Activated CD4-positive, alpha-beta T cell treated with anti-CD3 and anti-CD28 coated beads, Interleukin-2, amount 50 U/mL, for 24 hours (primary cell): ENCODE measurements around the gene ERO1B.
"Not testable (repeated sequence)": the region's sequence is repeated elsewhere in the genome, so short reads cannot be mapped to it uniquely, and the experiment has no call there.

Experiments used
- DNase-seq, 2 donors: peaks; one replicate each; pipeline ENCODE4 v3.0.0-alpha.2; 2020; ENCODE audit warnings: low read depth in 1 of 2, low spot score in 1 of 2

Gene ERO1B

DNA sequence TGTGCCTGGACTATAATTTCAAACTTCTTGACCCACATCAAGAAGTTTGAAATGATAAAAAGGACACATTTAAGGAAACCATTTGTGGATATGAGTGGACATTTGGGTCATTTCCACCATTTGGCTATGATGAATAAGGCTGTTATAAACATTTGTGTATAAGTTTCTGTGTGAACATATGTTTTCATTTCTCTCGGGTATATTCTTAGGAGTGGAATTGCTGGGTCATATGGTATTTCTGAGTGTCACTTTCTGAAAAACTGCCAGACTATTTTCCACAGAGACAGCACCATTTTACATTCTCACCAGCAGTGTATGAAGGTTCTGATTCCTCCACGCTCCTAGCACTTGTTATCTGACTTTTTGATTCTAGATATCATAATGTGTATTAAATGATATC is 88.6 kb downstream of the ERO1B start:
- no peak for DNase-seq

- DNase-seq, result not testable (repeated sequence)
Observed at GRCh38 chr1:236188084-236188483, 93.7 kb downstream of the ERO1B start.

DNA sequence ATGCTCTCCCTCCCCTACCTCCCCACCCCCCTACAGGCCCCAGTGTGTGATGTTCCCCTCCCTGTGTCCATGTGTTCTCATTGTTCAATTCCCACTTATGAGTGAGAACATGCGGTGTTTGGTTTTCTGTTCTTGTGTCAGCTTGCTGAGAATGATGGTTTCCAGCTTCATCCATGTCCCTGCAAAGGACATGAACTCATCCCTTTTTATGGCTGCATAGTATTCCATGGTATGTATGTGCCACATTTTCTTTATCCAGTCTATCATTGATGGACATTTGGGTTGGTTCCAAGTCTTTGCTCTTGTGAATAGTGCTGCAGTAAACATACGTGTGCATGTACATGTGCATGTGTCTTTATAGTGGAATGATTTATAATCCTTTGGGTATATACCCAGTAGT is 95.3 kb downstream of the ERO1B start:
- not testable (repeated sequence) for DNase-seq

DNA sequence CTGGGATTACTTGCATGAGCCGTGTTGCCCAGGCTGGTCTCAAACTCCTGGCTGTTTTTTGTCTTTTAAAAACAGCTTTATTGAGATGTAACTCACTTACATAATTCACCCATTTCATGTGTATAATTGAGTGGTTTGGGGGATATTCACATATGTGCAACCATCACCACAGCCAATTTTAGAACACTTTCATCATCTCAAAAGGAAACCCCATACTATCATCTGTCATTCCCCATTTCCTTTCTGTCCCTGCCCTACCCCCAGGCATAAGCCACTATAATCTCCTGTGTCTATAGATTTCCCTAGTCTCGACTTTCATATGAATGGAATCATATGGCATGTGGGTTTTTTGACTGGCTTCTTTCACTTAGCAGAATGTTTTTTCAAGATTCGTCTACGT is 96.1 kb downstream of the ERO1B start:
- no peak for DNase-seq

GRCh38 chr1:236181059-236181458 is 100.7 kb downstream of the ERO1B start:
- no peak for DNase-seq

- DNase-seq, result no peak
Observed at GRCh38 chr1:236179634-236180033, 102.1 kb downstream of the ERO1B start.

DNA sequence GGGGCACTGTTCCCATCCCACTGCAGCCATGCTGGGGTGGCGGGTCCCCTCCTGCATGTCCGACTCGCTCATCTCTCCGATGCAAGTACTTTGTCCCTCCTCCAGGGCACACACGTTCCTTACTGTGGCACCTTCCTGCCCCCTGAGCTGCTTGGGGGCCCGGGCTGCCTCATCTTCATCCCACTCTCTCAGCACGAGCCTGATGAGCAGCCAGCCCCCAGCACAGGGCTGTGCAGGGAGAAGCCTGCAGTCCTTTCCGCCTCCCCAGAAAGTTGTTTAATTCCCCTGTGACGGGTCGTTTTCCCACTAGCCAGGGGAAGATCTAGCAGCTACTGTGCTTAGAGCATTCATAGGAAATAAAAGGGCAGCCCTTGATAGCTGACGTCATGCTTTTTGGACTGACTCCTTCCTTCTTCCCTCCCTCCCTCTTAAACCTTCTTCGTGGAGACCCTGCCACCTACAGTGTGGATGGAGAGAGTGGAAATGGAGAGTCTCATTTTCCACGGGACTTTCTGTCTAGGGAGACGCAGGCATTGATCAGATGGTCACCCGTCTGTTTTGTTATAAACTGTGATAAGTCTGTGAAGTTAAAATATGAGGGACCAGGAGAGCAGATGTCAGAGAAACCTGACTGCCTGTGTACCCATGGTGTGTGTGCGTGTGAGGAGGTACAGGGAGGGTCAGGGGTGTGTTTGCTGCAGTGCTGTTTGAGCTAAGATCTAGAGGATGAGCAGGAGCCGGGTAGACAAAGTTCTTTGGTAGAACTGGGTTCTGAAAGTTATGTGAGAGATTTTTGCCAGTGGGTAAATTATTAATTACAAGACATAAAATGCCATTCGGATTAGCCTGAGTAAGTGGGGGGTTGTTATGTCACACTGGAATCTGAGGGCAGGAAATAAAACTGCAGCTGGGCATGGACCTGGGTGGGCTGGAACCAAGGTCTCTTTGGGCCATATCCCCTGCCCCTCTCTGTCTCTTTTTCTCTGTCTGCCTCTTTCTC is 105.1 kb downstream of the ERO1B start:
- DNase-seq, result no peak

GRCh38 chr1:236175642-236176336 is 106.0 kb downstream of the ERO1B start:
- no peak for DNase-seq

DNA sequence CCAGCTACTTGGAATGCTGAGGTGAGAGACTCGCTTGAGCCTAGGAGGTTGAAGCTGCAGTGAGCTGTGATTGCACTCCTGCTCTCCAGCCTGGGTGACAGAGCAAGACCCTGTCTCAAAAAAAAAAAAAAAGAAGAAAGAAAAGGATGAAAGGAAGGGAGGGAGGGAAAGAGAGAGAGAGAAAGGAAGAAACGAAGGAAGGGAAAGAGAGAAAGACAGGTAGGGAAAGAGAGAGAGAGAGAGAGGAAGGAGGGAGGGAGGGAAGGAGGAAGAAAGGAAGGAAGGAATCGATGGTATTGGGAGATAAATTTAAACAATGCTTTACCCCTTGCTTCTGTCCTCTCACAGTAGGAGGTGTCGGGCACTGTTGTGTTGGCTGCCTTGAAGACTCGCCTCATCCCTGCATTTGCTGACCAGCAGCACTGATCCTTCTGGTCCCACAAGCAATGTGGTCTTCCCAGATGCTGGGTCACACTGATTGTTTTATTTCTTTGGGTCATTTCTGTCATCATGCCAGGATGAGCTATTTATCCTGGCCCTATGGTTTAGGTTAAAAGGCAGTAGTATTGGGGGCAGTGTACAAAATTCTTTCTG is 108.5 kb downstream of the ERO1B start:
- DNase-seq, result no peak

- DNase-seq, result no peak
Observed at GRCh38 chr1:236172041-236172579, 109.6 kb downstream of the ERO1B start.

DNA sequence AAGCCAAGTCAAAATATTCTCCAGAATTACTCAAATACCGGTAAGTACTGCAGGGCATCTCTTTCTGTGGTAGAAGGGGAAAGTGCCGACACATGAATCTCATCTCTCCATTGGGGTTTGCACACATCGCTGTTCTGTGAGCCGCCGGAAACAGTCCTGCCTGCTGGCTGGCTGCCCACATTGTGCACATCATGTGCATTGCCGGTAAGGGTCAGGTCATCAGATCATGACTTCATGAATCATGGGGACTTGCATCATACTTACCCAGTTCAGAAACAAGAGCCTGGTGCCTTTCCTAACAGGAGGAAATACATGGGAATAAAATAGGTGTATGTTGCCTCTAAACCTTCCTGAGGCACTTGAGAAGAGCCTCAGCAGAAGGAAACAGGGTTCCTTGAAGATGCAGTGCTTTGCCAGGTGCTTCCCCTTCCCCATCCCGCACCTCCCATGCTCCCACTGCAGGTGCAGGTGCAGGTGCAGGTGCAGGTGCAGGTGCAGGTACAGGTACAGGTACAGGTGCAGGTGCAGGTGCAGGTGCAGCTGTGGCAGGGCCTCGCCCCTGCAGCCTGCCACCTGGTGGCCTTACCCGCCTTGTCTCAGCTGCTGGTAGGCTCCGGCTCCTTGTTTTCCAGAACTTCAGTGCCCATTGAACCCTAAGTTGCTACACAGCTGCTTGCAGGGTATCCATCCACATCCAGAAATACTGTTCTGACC is 112.9 kb downstream of the ERO1B start:
- no peak for DNase-seq

DNA sequence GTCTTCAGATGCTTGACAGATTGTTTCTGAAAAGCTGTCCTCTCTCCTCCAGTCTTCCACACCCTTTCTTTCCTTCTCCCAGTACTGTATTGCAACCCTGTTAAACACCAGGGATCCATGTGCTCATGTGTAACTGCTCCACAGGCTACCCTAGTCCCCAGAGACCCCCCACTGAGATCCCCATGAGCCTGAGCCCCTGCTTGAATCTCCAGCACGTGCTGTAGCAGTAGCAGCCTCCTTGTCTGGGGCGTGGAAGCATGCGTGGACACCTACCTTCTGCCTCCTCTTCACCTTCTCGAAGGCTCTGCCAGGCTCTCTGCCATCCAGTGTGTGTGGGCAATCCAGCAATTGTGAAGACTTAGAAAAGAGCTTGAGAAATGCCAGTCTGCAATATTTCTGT is 114.2 kb downstream of the ERO1B start:
- DNase-seq, result no peak

DNA sequence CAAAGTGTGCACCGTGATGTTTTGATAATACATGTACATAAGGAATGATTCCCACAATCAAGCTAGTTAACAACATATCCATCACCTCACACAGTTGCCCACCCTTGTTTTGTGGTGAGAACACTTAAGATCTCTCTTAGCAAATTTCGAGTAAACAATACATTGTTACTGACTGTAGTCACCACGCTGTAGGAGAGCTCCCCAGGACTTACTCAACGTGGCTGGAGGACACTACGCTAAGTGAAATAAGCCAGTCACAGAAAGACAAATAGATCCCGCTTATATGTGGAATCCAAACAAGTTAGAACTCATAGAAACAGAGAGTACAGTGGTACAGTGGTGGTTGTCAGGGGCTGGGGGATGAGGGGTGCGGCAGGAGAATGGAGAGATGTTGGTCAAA is 114.6 kb downstream of the ERO1B start:
- no peak for DNase-seq

- DNase-seq, result no peak
Observed at GRCh38 chr1:236166041-236166440, 115.7 kb downstream of the ERO1B start.
